ENCODE measurements around the gene CBX3.

DNA sequence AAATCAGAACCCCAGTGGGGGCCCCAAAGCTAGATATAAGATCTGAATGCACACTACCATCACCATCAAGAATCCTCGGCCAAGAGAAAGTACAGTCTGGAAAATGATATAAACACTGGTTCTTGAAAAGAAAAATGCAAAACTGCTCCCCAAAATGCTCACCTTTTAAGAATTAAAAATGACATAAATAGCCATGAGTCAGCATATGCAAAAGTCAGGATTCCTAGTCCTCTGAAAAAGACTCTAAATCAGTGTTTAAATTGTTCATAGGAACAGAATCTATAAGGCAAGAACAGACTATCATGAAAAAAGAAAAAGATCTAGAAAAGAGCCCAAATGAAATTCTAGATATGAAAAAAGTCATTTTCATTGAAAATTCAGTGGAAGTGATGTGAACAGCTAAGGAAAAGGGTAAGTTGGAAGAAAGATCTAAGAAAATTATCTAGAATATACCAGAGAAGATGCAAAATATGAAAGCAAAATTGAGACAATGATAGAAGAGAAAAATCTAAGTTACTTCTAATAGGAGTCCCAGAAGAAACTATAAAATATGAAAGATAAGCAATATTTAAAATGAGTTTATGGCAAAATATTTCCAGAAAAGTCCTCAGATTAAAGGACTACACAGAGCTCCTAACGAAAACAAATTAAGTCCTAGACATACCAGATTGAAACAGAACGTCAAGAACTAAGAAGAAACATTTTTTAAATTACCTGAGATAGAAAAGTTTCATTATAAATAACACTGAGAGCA, 19.9 kb upstream of the CBX3 start:
- TF ChIP-seq YY1 (IDR thresholded peaks at IDR 0.05; ENCODE audit: insufficient read depth, insufficient read length) (no peak), ZNF274 (IDR thresholded peaks at IDR 0.05; ENCODE audit: low read depth, low read length) (no peak), SUZ12 (IDR thresholded peaks at IDR 0.05; ENCODE audit: extremely low read depth, insufficient read depth, insufficient read length) (no peak)

Data from NT2/D1 (cell line).